Nephron progenitor cell (in vitro differentiated cells): ENCODE results near the gene CCL19.
A peak's percentile ranks its signal among the peaks of the same experiment; 100 is the strongest.

ENCODE experiments used
- DNase-seq: peaks from one replicate; pipeline ENCODE4 v3.0.0; 2021
- H3K27ac Mint-ChIP-seq: 2 replicates; pipeline ENCODE4 v1.8.0; 2021; ENCODE audit warnings: mild to moderate bottlenecking, moderate library complexity, mixed read lengths
- H3K27me3 Mint-ChIP-seq: 2 replicates; pipeline ENCODE4 v1.8.0; 2021; ENCODE audit warnings: mild to moderate bottlenecking, low read depth, mixed read lengths; ENCODE audit not compliant: poor library complexity
- H3K36me3 Mint-ChIP-seq: 2 replicates; pipeline ENCODE4 v1.8.0; 2021; ENCODE audit warnings: low read depth, mixed read lengths
- H3K4me1 Mint-ChIP-seq: 2 replicates; pipeline ENCODE4 v1.8.0; 2021; ENCODE audit warnings: mixed read lengths
- H3K4me3 Mint-ChIP-seq: 2 replicates; pipeline ENCODE4 v1.8.0; 2021; ENCODE audit warnings: mild to moderate bottlenecking, moderate library complexity, mixed read lengths
- H3K9me3 Mint-ChIP-seq: 2 replicates; pipeline ENCODE4 v1.8.0; 2021; ENCODE audit warnings: mild to moderate bottlenecking, moderate library complexity, mixed read lengths
- TF ChIP-seq, protein P1 (sequence below): fragments of 200-600 bp; sonication (generic); IDR thresholded peaks from 2 replicates; pipeline ENCODE4 v1.5.0; 2021; ENCODE audit warnings: antibody characterized with exemption

The CCL19 gene

GRCh38 chr9:34714007-34714406, 22.9 kb upstream of the CCL19 start:
- Mint-ChIP-seq H3K4me3 (no peak overlapping the region), H3K27ac (no peak overlapping the region), H3K4me1 (peaks cover 16% of the 10 kb centered on the region), H3K27me3 (peaks cover 18% of the 10 kb centered on the region), H3K9me3 (peaks cover 17% of the 10 kb centered on the region), H3K36me3 (peaks cover 11% of the 10 kb centered on the region)
- no peak for DNase-seq
- TF ChIP-seq, protein P1, sequence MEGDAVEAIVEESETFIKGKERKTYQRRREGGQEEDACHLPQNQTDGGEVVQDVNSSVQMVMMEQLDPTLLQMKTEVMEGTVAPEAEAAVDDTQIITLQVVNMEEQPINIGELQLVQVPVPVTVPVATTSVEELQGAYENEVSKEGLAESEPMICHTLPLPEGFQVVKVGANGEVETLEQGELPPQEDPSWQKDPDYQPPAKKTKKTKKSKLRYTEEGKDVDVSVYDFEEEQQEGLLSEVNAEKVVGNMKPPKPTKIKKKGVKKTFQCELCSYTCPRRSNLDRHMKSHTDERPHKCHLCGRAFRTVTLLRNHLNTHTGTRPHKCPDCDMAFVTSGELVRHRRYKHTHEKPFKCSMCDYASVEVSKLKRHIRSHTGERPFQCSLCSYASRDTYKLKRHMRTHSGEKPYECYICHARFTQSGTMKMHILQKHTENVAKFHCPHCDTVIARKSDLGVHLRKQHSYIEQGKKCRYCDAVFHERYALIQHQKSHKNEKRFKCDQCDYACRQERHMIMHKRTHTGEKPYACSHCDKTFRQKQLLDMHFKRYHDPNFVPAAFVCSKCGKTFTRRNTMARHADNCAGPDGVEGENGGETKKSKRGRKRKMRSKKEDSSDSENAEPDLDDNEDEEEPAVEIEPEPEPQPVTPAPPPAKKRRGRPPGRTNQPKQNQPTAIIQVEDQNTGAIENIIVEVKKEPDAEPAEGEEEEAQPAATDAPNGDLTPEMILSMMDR = no peak

- Mint-ChIP-seq H3K9me3 (peaks cover 17% of the 10 kb centered on the region), H3K4me3 (no peak overlapping the region), H3K27me3 (peaks cover 22% of the 10 kb centered on the region), H3K27ac (no peak overlapping the region), H3K4me1 (no peaks in the 10 kb centered on the region), H3K36me3 (peaks cover 11% of the 10 kb centered on the region)
- no peak for DNase-seq
- TF ChIP-seq, protein P1 = no peak
Observed at GRCh38 chr9:34712140-34712539, 21.1 kb upstream of the CCL19 start.

- Mint-ChIP-seq H3K27ac (peak within 1 kb of the TSS; percentile 50), H3K36me3 (peaks cover 11% of the 10 kb centered on the region), H3K4me1 (no peaks in the 10 kb centered on the region), H3K27me3 (peaks cover 29% of the 10 kb centered on the region), H3K4me3 (no peak within 1 kb of the TSS), H3K9me3 (peaks cover 17% of the 10 kb centered on the region)
- TF ChIP-seq, protein P1 = no peak
- no peak for DNase-seq
Observed at GRCh38 chr9:34710023-34710422, 18.9 kb upstream of the CCL19 start, which contains the start of gene CCL21. Gene CCL21, minus strand, starts transcription at chr9:34710136. Its CDS starts 70 bp downstream, at chr9:34710066.

- TF ChIP-seq, protein P1 = no peak
- Mint-ChIP-seq H3K27ac (no peak overlapping the region), H3K27me3 (peaks cover 26% of the 10 kb centered on the region), H3K36me3 (peaks cover 11% of the 10 kb centered on the region), H3K4me3 (no peak overlapping the region), H3K4me1 (no peaks in the 10 kb centered on the region), H3K9me3 (peaks cover 17% of the 10 kb centered on the region)
- DNase-seq = no peak
Observed at GRCh38 chr9:34709196-34709978, 18.3 kb upstream of the CCL19 start.

GRCh38 chr9:34707130-34707529, 16.1 kb upstream of the CCL19 start:
- DNase-seq = no peak
- Mint-ChIP-seq H3K4me3 (no peak overlapping the region), H3K9me3 (peaks cover 6% of the 10 kb centered on the region), H3K4me1 (peaks cover 1% of the 10 kb centered on the region), H3K36me3 (peaks cover 6% of the 10 kb centered on the region), H3K27ac (no peak overlapping the region), H3K27me3 (peaks cover 25% of the 10 kb centered on the region)
- TF ChIP-seq, protein P1 = no peak
